ENCODE data around the gene ASPHD2. TPM values are rescaled to one million over a fixed set of nuclear protein-coding genes. Genes with fewer than 3 reads are reported as not detected.

The ASPHD2 gene
- total RNA-seq, 1 experiment from 2014 or later, result 7.1 TPM

DNA sequence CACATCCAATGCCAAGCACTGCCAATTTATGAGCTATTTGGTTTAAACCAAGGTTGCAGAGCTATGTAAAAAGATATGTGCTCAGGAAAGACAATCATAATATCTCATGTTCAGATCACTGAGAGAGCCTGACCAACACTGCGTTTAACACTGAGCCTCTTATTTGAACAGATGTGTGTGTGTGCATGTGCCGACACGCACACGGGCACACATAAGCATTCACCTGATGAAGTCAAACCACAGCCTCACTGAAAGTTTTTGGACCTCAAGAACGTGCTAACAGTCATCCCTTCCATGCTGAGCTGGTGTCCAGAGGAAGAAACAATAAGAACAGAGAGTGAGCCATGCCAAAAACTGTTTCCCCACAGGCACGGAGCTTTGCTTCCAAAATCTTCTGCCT is 31.1 kb downstream of the ASPHD2 start:
- Mint-ChIP-seq H3K4me3 (no peak overlapping the region), H3K4me1 (peaks cover 5% of the 10 kb centered on the region in 2 experiments), H3K27ac (no peak overlapping the region), H3K9me3 (no peaks in the 10 kb centered on the region), H3K27me3 (ENCODE audit: low read depth) (no peaks in the 10 kb centered on the region), H3K36me3 (ENCODE audit: insufficient read depth in 1 of 3, low read depth in 3 of 3) (peaks cover 25 to 62% (median 51%) of the 10 kb centered on the region in 3 experiments)
- H2AK5ac ChIP-seq (ENCODE audit: insufficient read length, low read length), result no peak overlapping the region
- H3K4me2 ChIP-seq (ENCODE audit: insufficient read depth, insufficient read length, low read length), result no peak overlapping the region
- no peak overlapping the region for H3K9ac ChIP-seq (ENCODE audit: extremely low read depth, insufficient read length, low read length)
- H3T11ph ChIP-seq (ENCODE audit: low read length), result no peak overlapping the region
- no peak overlapping the region for H3K56ac ChIP-seq (ENCODE audit: insufficient read length, low read depth, low read length)
- no CpG with 5 or more reads among the region's 6 CpGs for WGBS (ENCODE audit: extremely low coverage, insufficient read length, low lambda C conversion rate)
- H3K14ac ChIP-seq (ENCODE audit: insufficient read depth, low read length), result no peak overlapping the region
- no peak overlapping the region for H4K8ac ChIP-seq (replicated peaks; ENCODE audit: insufficient read length, low read depth, low read length)
- no peak overlapping the region for H2BK20ac ChIP-seq (ENCODE audit: low read depth, low read length, poor library complexity, severe bottlenecking)
- no peak overlapping the region for H2BK15ac ChIP-seq (ENCODE audit: low read depth, low read length)
- H2BK120ac ChIP-seq (ENCODE audit: low read depth, low read length, poor library complexity, severe bottlenecking), result no peak overlapping the region
- no peaks in the 10 kb centered on the region for H3K9me3 ChIP-seq (ENCODE audit: control insufficient read depth, low read depth, low read length)
- H3K23ac ChIP-seq (ENCODE audit: insufficient read length, low read depth, low read length), result no peak overlapping the region
- H3K23me2 ChIP-seq (ENCODE audit: insufficient read length, low read depth, low read length, poor library complexity, severe bottlenecking), result no peaks in the 10 kb centered on the region
- H4K20me1 ChIP-seq (ENCODE audit: control insufficient read depth, insufficient read depth, insufficient read length), result no peaks in the 10 kb centered on the region
- H3K27me3 ChIP-seq (ENCODE audit: insufficient read depth, low read length), result no peaks in the 10 kb centered on the region
- H2BK12ac ChIP-seq (ENCODE audit: insufficient read length, low read depth, low read length), result no peak overlapping the region
- H4K5ac ChIP-seq (ENCODE audit: insufficient read length, low read depth, low read length), result no peak overlapping the region
- H4K91ac ChIP-seq (ENCODE audit: insufficient read length, low read depth, low read length), result no peak overlapping the region
- no peak overlapping the region for H3K27ac ChIP-seq (ENCODE audit: insufficient read length, low read depth, low read length)
- H2AFZ ChIP-seq (ENCODE audit: low read length), result no peak overlapping the region
- no peaks in the 10 kb centered on the region; the same call in 1 of the 2 replicates for H3K79me2 ChIP-seq (ENCODE audit: insufficient read depth, low read length)
- TF ChIP-seq CTCF (conservative IDR thresholded peaks at IDR 0.05), result no peak
- no peak overlapping the region for H3K4ac ChIP-seq (ENCODE audit: low read depth, low read length)
- H2BK5ac ChIP-seq (ENCODE audit: insufficient read length, low read length), result no peak overlapping the region
- H3K18ac ChIP-seq (ENCODE audit: insufficient read length, low read depth, low read length), result no peak overlapping the region
- no peaks in the 10 kb centered on the region for H3K79me1 ChIP-seq (ENCODE audit: insufficient read depth, low read depth, low read length, poor library complexity, severe bottlenecking)
- DNase-seq, result no peak
- H3K4me1 ChIP-seq (ENCODE audit: insufficient read depth, low read length), result no peaks in the 10 kb centered on the region
